HUDEP-2 (cell line): ENCODE measurements around the gene SRPRB.

Source experiments
- DNase-seq, 76 experiments: peaks; one replicate each; lab custom pipeline; 2025; ENCODE audit not compliant: unreplicated experiment in 76 of 76; lab: John Stamatoyannopoulos, UW

SRPRB gene

GRCh38 chr3:133825969-133826727, 20.5 kb downstream of the SRPRB start:
- no peak for DNase-seq

- DNase-seq: no peak
Measured at GRCh38 chr3:133827136-133827535, 21.5 kb downstream of the SRPRB start.

GRCh38 chr3:133827684-133828083, 22.1 kb downstream of the SRPRB start:
- no peak for DNase-seq

- no peak for DNase-seq
Measured at GRCh38 chr3:133828576-133829309, 23.1 kb downstream of the SRPRB start.

GRCh38 chr3:133829310-133829707, 23.7 kb downstream of the SRPRB start:
- DNase-seq: no peak

GRCh38 chr3:133830071-133830470, 24.5 kb downstream of the SRPRB start:
- DNase-seq: no peak

GRCh38 chr3:133831966-133832801, 26.6 kb downstream of the SRPRB start:
- no peak for DNase-seq

- DNase-seq: no peak
Measured at GRCh38 chr3:133832802-133833144, 27.2 kb downstream of the SRPRB start.

GRCh38 chr3:133833267-133833666, 27.7 kb downstream of the SRPRB start:
- DNase-seq: no peak

GRCh38 chr3:133833880-133834620, 28.4 kb downstream of the SRPRB start:
- DNase-seq: no peak

GRCh38 chr3:133834621-133835417, 29.2 kb downstream of the SRPRB start:
- no peak for DNase-seq

- DNase-seq: no peak
Measured at GRCh38 chr3:133835418-133835743, 29.8 kb downstream of the SRPRB start.

- no peak for DNase-seq
Measured at GRCh38 chr3:133835961-133836360, 30.3 kb downstream of the SRPRB start.

- no peak for DNase-seq
Measured at GRCh38 chr3:133836497-133837158, 31.0 kb downstream of the SRPRB start.

- no peak for DNase-seq
Measured at GRCh38 chr3:133837487-133838295, 32.1 kb downstream of the SRPRB start.

- DNase-seq: no peak
Measured at GRCh38 chr3:133838296-133838789, 32.7 kb downstream of the SRPRB start.

GRCh38 chr3:133838916-133839800, 33.5 kb downstream of the SRPRB start:
- DNase-seq: no peak
